ENCODE measurements around the gene WIPF2. TPM values are rescaled to one million over a fixed set of nuclear protein-coding genes. Genes with fewer than 3 reads are reported as not detected.

WIPF2 gene
- polyA plus RNA-seq, 4 donors = 12.5 to 22.9 (median 14.0) TPM

DNA sequence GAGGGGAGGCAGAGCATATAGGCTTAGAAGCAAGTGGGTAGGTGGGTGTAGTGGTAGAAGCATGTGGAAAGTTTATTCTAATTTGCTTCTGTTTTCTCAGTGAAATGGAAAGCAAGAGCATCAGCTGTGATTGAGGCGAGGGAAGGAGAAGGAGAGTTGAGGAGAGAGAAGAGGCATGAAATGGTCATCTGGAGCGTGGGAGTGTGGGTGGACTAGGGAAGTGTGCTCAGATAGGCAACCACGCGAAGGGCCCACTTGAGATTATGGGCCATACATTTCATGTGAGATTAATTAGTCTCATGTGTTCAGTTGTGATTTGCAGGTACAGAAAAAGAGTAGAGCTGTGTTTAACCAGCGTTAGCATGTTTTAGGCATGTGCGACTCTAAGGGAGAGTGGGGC, 47.8 kb downstream of the WIPF2 start:
- DNase-seq (no peak), FAIRE-seq (no peak)
- Histone ChIP-seq H3K9me3 (ENCODE audit: control insufficient read depth in 2 of 2, insufficient read depth in 1 of 2, low read depth in 1 of 2, low read length in 1 of 2) (no peaks in the 10 kb centered on the region), H3K27ac (ENCODE audit: low read depth in 1 of 3, low read length in 2 of 3) (no peak overlapping the region), H3K4me1 (ENCODE audit: control insufficient read depth in 3 of 3, insufficient read depth in 2 of 3, low read depth in 1 of 3, low read length in 2 of 3) (peaks cover 0 to 4% (median 0%) of the 10 kb centered on the region in 3 donors), H3K4me3 (ENCODE audit: low read depth in 1 of 3, low read length in 3 of 3) (no peak overlapping the region), H3K36me3 (ENCODE audit: control insufficient read depth in 3 of 3, insufficient read depth in 2 of 3, low read depth in 1 of 3, low read length in 3 of 3) (peaks cover 18 to 66% (median 21%) of the 10 kb centered on the region in 3 donors), H3K27me3 (ENCODE audit: control insufficient read depth in 3 of 3, insufficient read depth in 3 of 3, low read length in 3 of 3) (no peaks in the 10 kb centered on the region)
- WGBS, 3 donors = 93 to 99% (median 94%) methylated on average over 6 of the region's 6 CpGs

- Histone ChIP-seq H3K4me1 (ENCODE audit: control insufficient read depth in 3 of 3, insufficient read depth in 2 of 3, low read depth in 1 of 3, low read length in 2 of 3) (peaks cover 0 to 4% (median 0%) of the 10 kb centered on the region in 3 donors), H3K27ac (ENCODE audit: low read depth in 1 of 3, low read length in 2 of 3) (no peak overlapping the region), H3K4me3 (ENCODE audit: low read depth in 1 of 3, low read length in 3 of 3) (no peak overlapping the region), H3K9me3 (ENCODE audit: control insufficient read depth in 2 of 2, insufficient read depth in 1 of 2, low read depth in 1 of 2, low read length in 1 of 2) (no peaks in the 10 kb centered on the region), H3K36me3 (ENCODE audit: control insufficient read depth in 3 of 3, insufficient read depth in 2 of 3, low read depth in 1 of 3, low read length in 3 of 3) (peaks cover 21 to 61% (median 22%) of the 10 kb centered on the region in 3 donors), H3K27me3 (ENCODE audit: control insufficient read depth in 3 of 3, insufficient read depth in 3 of 3, low read length in 3 of 3) (no peaks in the 10 kb centered on the region)
- FAIRE-seq = no peak
- WGBS, 3 donors = 55 to 82% (median 61%) methylated on average over 2 of the region's 2 CpGs
- peak in 1 of 2 donors; percentile 14 for DNase-seq
Measured at GRCh38 chr17:40268141-40268712, 49.1 kb downstream of the WIPF2 start.

DNA sequence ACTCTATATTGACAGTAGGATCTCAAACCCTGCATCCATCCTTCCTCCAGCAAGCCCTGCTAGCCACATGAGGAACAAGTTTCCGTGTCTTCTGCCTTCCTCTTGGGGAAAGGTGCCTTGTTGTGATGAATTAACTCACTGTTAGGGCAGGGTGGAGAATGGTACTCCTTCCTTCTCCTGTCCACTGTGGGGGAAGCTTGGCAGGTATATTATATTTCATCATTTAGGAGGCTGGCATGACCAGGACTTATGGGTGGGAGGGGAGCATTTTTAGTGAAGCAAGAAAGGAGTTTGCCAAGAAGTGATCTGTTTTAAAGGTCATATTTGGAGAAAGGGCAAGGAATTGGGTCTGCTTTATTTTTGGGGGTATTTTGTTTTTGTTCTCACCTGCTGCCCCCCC, 59.3 kb downstream of the WIPF2 start:
- DNase-seq = no peak
- no peak overlapping the region for H3K27ac ChIP-seq (ENCODE audit: low read depth in 1 of 3, low read length in 2 of 3)
- peaks cover 13 to 71% (median 25%) of the 10 kb centered on the region in 3 donors for H3K36me3 ChIP-seq (ENCODE audit: control insufficient read depth in 3 of 3, insufficient read depth in 2 of 3, low read depth in 1 of 3, low read length in 3 of 3)
- H3K4me1 ChIP-seq (ENCODE audit: control insufficient read depth in 3 of 3, insufficient read depth in 2 of 3, low read depth in 1 of 3, low read length in 2 of 3) = peaks cover 0 to 3% (median 0%) of the 10 kb centered on the region in 3 donors
- no peak overlapping the region for H3K4me3 ChIP-seq (ENCODE audit: low read depth in 1 of 3, low read length in 3 of 3)
- FAIRE-seq = no peak
- no peaks in the 10 kb centered on the region for H3K27me3 ChIP-seq (ENCODE audit: control insufficient read depth in 3 of 3, insufficient read depth in 3 of 3, low read length in 3 of 3)
- no peaks in the 10 kb centered on the region for H3K9me3 ChIP-seq (ENCODE audit: control insufficient read depth in 2 of 2, insufficient read depth in 1 of 2, low read depth in 1 of 2, low read length in 1 of 2)
- WGBS, 3 donors = 88 to 93% (median 92%) methylated on average over 1 of the region's 1 CpG

GRCh38 chr17:40279402-40279801, 60.3 kb downstream of the WIPF2 start:
- Histone ChIP-seq H3K9me3 (ENCODE audit: control insufficient read depth in 2 of 2, insufficient read depth in 1 of 2, low read depth in 1 of 2, low read length in 1 of 2) (no peaks in the 10 kb centered on the region), H3K4me1 (ENCODE audit: control insufficient read depth in 3 of 3, insufficient read depth in 2 of 3, low read depth in 1 of 3, low read length in 2 of 3) (peaks cover 0 to 13% (median under 1%) of the 10 kb centered on the region in 3 donors), H3K27me3 (ENCODE audit: control insufficient read depth in 3 of 3, insufficient read depth in 3 of 3, low read length in 3 of 3) (no peaks in the 10 kb centered on the region), H3K27ac (ENCODE audit: low read depth in 1 of 3, low read length in 2 of 3) (no peak overlapping the region), H3K4me3 (ENCODE audit: low read depth in 1 of 3, low read length in 3 of 3) (no peak overlapping the region), H3K36me3 (ENCODE audit: control insufficient read depth in 3 of 3, insufficient read depth in 2 of 3, low read depth in 1 of 3, low read length in 3 of 3) (peaks cover 13 to 63% (median 20%) of the 10 kb centered on the region in 3 donors)
- DNase-seq = no peak
- no peak for FAIRE-seq
- 91 to 92% (median 92%) methylated on average over 4 of the region's 4 CpGs for WGBS, 3 donors

GRCh38 chr17:40281663-40282062, 62.6 kb downstream of the WIPF2 start:
- DNase-seq (no peak), FAIRE-seq (no peak)
- Histone ChIP-seq H3K9me3 (ENCODE audit: control insufficient read depth in 2 of 2, insufficient read depth in 1 of 2, low read depth in 1 of 2, low read length in 1 of 2) (no peaks in the 10 kb centered on the region), H3K27ac (ENCODE audit: low read depth in 1 of 3, low read length in 2 of 3) (peak overlapping the region in 1 of 3 donors; percentile 29), H3K4me3 (ENCODE audit: low read depth in 1 of 3, low read length in 3 of 3) (no peak overlapping the region), H3K27me3 (ENCODE audit: control insufficient read depth in 3 of 3, insufficient read depth in 3 of 3, low read length in 3 of 3) (no peaks in the 10 kb centered on the region), H3K4me1 (ENCODE audit: control insufficient read depth in 3 of 3, insufficient read depth in 2 of 3, low read depth in 1 of 3, low read length in 2 of 3) (peaks cover 2 to 32% (median 3%) of the 10 kb centered on the region in 3 donors), H3K36me3 (ENCODE audit: control insufficient read depth in 3 of 3, insufficient read depth in 2 of 3, low read depth in 1 of 3, low read length in 3 of 3) (peaks cover 9 to 44% (median 18%) of the 10 kb centered on the region in 3 donors)
- 76 to 91% (median 85%) methylated on average over 2 of the region's 2 CpGs for WGBS, 3 donors

GRCh38 chr17:40283662-40284061, 64.6 kb downstream of the WIPF2 start:
- peak overlapping the region in 1 of 3 donors; percentile 7 for H3K4me3 ChIP-seq (ENCODE audit: low read depth in 1 of 3, low read length in 3 of 3)
- DNase-seq = peak; percentile 89 to 96
- 4 to 32% (median 23%) methylated on average over 2 of the region's 2 CpGs for WGBS, 3 donors
- peaks cover 3 to 26% (median 12%) of the 10 kb centered on the region in 3 donors for H3K36me3 ChIP-seq (ENCODE audit: control insufficient read depth in 3 of 3, insufficient read depth in 2 of 3, low read depth in 1 of 3, low read length in 3 of 3)
- peak overlapping the region; percentile 85 to 91 (median 90) for H3K27ac ChIP-seq (ENCODE audit: low read depth in 1 of 3, low read length in 2 of 3)
- no peaks in the 10 kb centered on the region for H3K9me3 ChIP-seq (ENCODE audit: control insufficient read depth in 2 of 2, insufficient read depth in 1 of 2, low read depth in 1 of 2, low read length in 1 of 2)
- H3K27me3 ChIP-seq (ENCODE audit: control insufficient read depth in 3 of 3, insufficient read depth in 3 of 3, low read length in 3 of 3) = no peaks in the 10 kb centered on the region
- no peak for FAIRE-seq
- peaks cover 2 to 39% (median 3%) of the 10 kb centered on the region in 3 donors for H3K4me1 ChIP-seq (ENCODE audit: control insufficient read depth in 3 of 3, insufficient read depth in 2 of 3, low read depth in 1 of 3, low read length in 2 of 3)

DNA sequence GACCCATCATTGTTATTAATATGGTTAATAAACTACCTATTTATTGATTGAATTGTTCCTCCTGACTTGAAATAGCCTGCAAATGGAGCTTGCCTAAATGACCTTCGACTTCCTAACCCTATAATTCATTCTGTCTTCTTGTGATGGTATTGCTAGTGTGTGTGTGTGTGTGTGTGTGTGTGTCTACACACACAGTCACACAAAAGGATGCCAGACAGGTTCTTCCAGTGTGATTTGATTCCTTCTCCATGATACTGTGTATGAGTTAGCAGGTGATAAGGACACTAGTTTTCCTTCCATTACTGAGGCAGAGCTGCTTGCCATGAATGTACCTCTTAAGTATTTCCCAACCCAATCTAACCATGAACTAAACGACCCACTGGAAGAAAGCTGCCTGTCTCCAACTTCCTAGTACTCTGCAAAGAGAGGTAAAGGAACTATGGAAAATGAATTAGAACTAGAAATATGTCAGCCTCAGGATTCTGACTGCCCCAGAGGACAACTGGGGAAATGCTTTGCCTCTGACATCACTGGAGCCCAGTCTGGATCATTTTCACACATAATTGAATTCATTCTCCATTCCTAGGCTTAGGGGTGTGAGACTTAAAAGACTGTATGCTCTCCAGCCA, 65.1 kb downstream of the WIPF2 start:
- Histone ChIP-seq H3K9me3 (ENCODE audit: control insufficient read depth in 2 of 2, insufficient read depth in 1 of 2, low read depth in 1 of 2, low read length in 1 of 2) (no peaks in the 10 kb centered on the region), H3K36me3 (ENCODE audit: control insufficient read depth in 3 of 3, insufficient read depth in 2 of 3, low read depth in 1 of 3, low read length in 3 of 3) (peaks cover 3 to 21% (median 10%) of the 10 kb centered on the region in 3 donors), H3K27me3 (ENCODE audit: control insufficient read depth in 3 of 3, insufficient read depth in 3 of 3, low read length in 3 of 3) (no peaks in the 10 kb centered on the region), H3K27ac (ENCODE audit: low read depth in 1 of 3, low read length in 2 of 3) (peak overlapping the region; percentile 56 to 90 (median 58)), H3K4me3 (ENCODE audit: low read depth in 1 of 3, low read length in 3 of 3) (peak overlapping the region in 1 of 3 donors; percentile 7), H3K4me1 (ENCODE audit: control insufficient read depth in 3 of 3, insufficient read depth in 2 of 3, low read depth in 1 of 3, low read length in 2 of 3) (peaks cover 2 to 39% (median 3%) of the 10 kb centered on the region in 3 donors)
- 6 to 40% (median 25%) methylated on average over 2 of the region's 2 CpGs for WGBS, 3 donors
- DNase-seq (peak; percentile 89 to 94), FAIRE-seq (no peak)

- peaks cover 2 to 39% (median 3%) of the 10 kb centered on the region in 3 donors for H3K4me1 ChIP-seq (ENCODE audit: control insufficient read depth in 3 of 3, insufficient read depth in 2 of 3, low read depth in 1 of 3, low read length in 2 of 3)
- 92 to 95% (median 93%) methylated on average over 2 of the region's 2 CpGs for WGBS, 3 donors
- no peaks in the 10 kb centered on the region for H3K9me3 ChIP-seq (ENCODE audit: control insufficient read depth in 2 of 2, insufficient read depth in 1 of 2, low read depth in 1 of 2, low read length in 1 of 2)
- H3K27ac ChIP-seq (ENCODE audit: low read depth in 1 of 3, low read length in 2 of 3) = no peak overlapping the region
- DNase-seq = no peak
- FAIRE-seq = no peak
- H3K4me3 ChIP-seq (ENCODE audit: low read depth in 1 of 3, low read length in 3 of 3) = no peak overlapping the region
- H3K27me3 ChIP-seq (ENCODE audit: control insufficient read depth in 3 of 3, insufficient read depth in 3 of 3, low read length in 3 of 3) = no peaks in the 10 kb centered on the region
- peaks cover 0 to 5% (median 0%) of the 10 kb centered on the region in 3 donors for H3K36me3 ChIP-seq (ENCODE audit: control insufficient read depth in 3 of 3, insufficient read depth in 2 of 3, low read depth in 1 of 3, low read length in 3 of 3)
Measured at GRCh38 chr17:40286473-40286872, 67.4 kb downstream of the WIPF2 start.

Measured in small intestine (tissue), 7 donors.